Colonic mucosa (tissue), 4 donors: ENCODE results near the gene RCAN1. TPM values are rescaled to one million over a fixed set of nuclear protein-coding genes. Genes with fewer than 3 reads are reported as not detected.

ENCODE experiments used
- DNase-seq: peaks from one replicate; pipeline ENCODE4 v3.0.0-alpha.2; 2020
- H3K27ac ChIP-seq: fragments of 200-600 bp; one replicate; pipeline ENCODE4 v1.8.0; 2021
- H3K27me3 ChIP-seq: fragments of 200-600 bp; one replicate; pipeline ENCODE4 v1.8.0; 2021
- H3K36me3 ChIP-seq: fragments of 200-600 bp; one replicate; pipeline ENCODE4 v1.8.0; 2021
- H3K4me1 ChIP-seq: fragments of 200-600 bp; one replicate; pipeline ENCODE4 v1.8.0; 2021; ENCODE audit warnings: mild to moderate bottlenecking
- H3K4me3 ChIP-seq: fragments of 200-600 bp; one replicate; pipeline ENCODE4 v1.8.0; 2021
- H3K9ac ChIP-seq, 2 donors: one replicate each; pipeline ENCODE4 v1.7.0; 2013; ENCODE audit warnings: control low read depth in 2 of 2, low read depth in 2 of 2, low read length in 2 of 2
- H3K9me3 ChIP-seq: fragments of 200-600 bp; one replicate; pipeline ENCODE4 v1.8.0; 2021
- intact Hi-C: fragments of 100-400 bp; cut with DNase I; formaldehyde crosslinking; loops from one replicate; pipeline ENCODE4 v1.14.1; 2022
- total RNA-seq, 2 donors: library from RNA; stranded (reverse); fragmentation: NEBNext Ultra II Directional in 1 of 2; extraction: Animal tissue kit (Norgen Biotek cat#: 25700) in 1 of 2; gene quantifications; one replicate each; pipeline ENCODE4 v1.2.1, GENCODE V29; 2021
- TF ChIP-seq, protein P1 (sequence below): fragments of 200-600 bp; IDR thresholded peaks from one replicate; pipeline ENCODE4 v1.8.0; 2022; ENCODE audit warnings: antibody characterized with exemption, mild to moderate bottlenecking
- donor health status: healthy.
- donor health status: DM: no; HTN: no; CAD: no.
- donor health status: DM: no; HTN: no; CAD: no.

Gene RCAN1
- total RNA-seq, 2 donors from 2014 or later: 38.0 to 68.7 TPM

DNA sequence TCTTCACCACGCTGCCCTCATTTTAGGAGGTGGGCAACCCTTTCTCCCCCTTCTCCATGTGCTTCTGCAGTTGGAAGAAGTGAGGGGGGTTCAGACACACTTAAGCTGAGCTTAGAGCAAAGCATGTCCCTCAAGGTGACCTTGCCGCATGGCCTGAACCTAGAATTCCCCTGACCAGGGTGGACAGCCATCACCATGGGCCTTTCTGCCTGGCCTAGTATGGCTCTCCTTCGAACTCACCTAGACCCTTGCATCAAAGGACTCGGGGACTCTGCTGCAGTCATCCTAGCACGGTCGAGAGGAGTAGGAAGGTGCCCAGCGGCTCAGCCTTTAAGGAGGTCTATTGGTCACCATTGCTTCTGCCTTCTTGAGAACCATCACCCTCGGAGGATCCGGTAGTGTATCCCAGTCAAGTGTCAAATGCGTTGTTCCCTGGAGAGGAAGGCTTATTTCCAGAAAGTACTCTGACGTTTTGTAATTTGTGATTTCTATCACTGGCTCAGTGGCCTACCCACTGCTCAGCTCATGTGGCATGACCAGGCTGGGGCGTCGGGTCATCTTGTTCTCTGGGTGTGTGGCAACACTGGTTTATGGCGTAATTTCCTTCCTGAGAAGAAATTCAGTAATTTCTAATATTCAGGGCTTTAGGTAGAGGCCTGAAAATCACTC lies 103.0 kb downstream of the RCAN1 start, which contains the start of gene KCNE1:
Gene KCNE1 (minus strand): TSS at position 424 of the 669 bp plus-strand sequence. CDS start 62,576 bp downstream, outside the sequence.
- intact Hi-C loops: no loop called here
- H3K9me3 ChIP-seq: no peaks in the 10 kb centered on the region
- no peaks in the 10 kb centered on the region for H3K36me3 ChIP-seq
- H3K9ac ChIP-seq: peak within 1 kb of the TSS in 1 of 2 donors; percentile 26
- H3K27ac ChIP-seq: no peak within 1 kb of the TSS
- H3K4me3 ChIP-seq: no peak within 1 kb of the TSS
- H3K27me3 ChIP-seq: no peaks in the 10 kb centered on the region
- H3K4me1 ChIP-seq: no peaks in the 10 kb centered on the region
- DNase-seq: no peak
- TF ChIP-seq, protein P1, sequence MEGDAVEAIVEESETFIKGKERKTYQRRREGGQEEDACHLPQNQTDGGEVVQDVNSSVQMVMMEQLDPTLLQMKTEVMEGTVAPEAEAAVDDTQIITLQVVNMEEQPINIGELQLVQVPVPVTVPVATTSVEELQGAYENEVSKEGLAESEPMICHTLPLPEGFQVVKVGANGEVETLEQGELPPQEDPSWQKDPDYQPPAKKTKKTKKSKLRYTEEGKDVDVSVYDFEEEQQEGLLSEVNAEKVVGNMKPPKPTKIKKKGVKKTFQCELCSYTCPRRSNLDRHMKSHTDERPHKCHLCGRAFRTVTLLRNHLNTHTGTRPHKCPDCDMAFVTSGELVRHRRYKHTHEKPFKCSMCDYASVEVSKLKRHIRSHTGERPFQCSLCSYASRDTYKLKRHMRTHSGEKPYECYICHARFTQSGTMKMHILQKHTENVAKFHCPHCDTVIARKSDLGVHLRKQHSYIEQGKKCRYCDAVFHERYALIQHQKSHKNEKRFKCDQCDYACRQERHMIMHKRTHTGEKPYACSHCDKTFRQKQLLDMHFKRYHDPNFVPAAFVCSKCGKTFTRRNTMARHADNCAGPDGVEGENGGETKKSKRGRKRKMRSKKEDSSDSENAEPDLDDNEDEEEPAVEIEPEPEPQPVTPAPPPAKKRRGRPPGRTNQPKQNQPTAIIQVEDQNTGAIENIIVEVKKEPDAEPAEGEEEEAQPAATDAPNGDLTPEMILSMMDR: no peak

DNA sequence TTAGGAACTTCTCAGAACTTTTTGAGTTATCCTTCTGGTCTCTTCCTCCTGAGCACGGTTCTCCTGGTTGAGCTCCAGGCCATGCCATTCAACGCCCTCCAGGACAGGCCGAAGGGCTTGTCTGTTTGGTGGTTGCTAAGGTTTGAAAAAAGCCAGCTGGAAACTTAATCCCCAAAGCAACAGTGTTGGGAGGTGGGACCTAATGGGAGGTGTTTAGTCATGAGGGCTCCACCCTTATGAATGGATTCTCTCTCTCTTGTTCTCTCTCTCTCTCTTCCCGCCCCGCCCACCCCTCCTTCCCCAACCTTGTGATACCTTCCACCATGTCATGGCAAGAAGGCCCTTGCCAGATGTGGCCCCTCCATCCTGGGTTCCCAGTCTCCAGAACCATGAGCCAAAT lies 103.7 kb downstream of the RCAN1 start:
- no peaks in the 10 kb centered on the region for H3K9me3 ChIP-seq
- no peak overlapping the region for H3K9ac ChIP-seq
- intact Hi-C loops: no loop called here
- no peaks in the 10 kb centered on the region for H3K36me3 ChIP-seq
- no peak overlapping the region for H3K4me3 ChIP-seq
- H3K4me1 ChIP-seq: no peaks in the 10 kb centered on the region
- H3K27me3 ChIP-seq: no peaks in the 10 kb centered on the region
- no peak for DNase-seq
- TF ChIP-seq, protein P1: no peak
- no peak overlapping the region for H3K27ac ChIP-seq

DNA sequence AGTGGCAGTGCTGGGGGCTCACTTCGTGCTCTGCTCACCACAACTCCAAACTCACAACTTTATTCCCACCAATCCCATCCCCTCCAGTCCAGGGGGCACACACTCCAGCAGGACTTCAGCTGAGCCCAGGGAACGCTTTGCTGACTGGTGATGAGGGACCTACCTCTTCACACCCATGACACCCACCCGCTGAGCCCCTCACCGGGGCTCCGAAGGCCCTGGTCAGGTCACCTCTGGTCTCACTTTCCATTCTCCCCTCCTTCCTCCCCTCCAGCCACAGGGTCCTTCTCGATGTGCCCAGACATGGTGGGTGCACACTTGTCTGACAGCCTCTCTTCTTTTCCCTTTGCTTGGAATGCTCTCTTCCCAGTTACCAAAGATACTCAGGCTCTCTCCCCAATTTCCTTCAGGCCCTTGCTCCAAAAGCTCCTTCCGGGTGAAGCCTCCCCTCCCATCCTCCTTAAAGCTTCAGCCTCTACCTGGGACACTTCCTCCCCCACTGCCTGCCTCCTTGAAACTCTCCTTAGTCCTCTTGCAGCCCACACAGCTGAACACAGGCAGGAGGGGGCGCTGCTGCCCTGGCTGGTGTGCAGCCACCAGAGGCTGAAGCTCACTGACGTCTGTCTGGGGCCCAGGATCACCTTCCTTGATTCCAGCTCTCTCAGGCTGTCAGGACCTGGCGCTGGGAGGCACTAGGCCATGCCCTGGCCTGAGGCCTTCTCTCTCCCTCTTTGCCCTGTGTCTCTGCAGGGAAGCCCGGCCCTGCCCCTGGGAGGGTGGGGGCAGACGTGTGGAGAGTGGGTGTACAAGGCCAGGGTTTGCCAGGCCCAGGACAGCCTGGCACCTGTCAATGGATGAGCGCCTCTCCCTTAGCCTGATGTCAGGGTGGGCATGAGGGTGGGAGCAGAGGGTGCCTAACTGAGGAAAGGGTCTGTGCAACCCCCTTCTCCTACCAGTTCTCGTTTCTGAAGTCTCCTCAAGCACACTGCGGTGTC lies 104.5 kb downstream of the RCAN1 start:
- Histone ChIP-seq H3K9me3 (no peaks in the 10 kb centered on the region), H3K9ac (no peak overlapping the region), H3K4me3 (no peak overlapping the region), H3K4me1 (no peaks in the 10 kb centered on the region), H3K27ac (no peak overlapping the region), H3K36me3 (no peaks in the 10 kb centered on the region), H3K27me3 (no peaks in the 10 kb centered on the region)
- DNase-seq: peak; percentile 84
- TF ChIP-seq, protein P1: peak; percentile 82
- intact Hi-C loops: no loop called here

DNA sequence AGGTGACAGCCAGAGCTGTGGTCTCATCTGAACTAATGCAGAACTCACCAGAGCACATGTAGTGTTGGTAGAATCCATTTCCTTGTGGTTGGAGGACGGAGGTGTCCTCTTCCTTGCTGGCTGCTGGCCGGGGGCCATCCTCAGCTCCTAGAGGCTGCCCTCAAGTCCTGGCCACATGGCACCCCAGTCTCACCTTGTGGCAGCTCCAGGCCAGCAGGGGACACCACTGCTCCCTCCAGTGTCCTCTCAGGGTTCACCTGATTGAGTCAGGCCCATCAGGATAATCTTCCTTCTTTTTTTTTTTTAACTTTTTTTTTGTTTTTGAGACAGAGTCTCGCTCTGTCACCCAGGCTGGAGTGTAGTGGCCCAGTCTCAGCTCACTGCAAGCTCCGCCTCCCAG lies 105.8 kb downstream of the RCAN1 start:
- H3K9ac ChIP-seq: no peak overlapping the region
- intact Hi-C loops: no loop called here
- no peaks in the 10 kb centered on the region for H3K27me3 ChIP-seq
- no peak overlapping the region for H3K4me3 ChIP-seq
- DNase-seq: no peak
- H3K9me3 ChIP-seq: no peaks in the 10 kb centered on the region
- no peak overlapping the region for H3K27ac ChIP-seq
- TF ChIP-seq, protein P1: peak; percentile 12
- H3K36me3 ChIP-seq: no peaks in the 10 kb centered on the region
- no peaks in the 10 kb centered on the region for H3K4me1 ChIP-seq

DNA sequence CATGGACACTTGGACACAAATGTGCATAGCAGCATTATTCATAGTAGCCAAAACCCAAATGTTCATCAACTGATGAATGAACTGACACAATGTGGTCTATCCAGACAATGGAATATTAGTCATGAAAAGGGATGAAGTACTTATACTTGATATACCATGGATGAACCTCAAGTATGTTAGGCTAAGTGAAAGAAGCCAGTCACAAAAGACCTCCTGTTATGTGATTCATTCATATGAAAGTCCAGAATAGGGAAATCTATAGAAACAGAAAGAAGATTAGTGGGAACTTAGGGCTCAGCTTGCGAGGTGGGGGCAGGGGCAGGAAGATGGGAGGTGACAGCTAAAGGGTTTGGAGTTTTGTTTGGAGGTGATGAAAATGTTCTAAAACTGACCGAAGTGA lies 110.3 kb downstream of the RCAN1 start:
- TF ChIP-seq, protein P1: no peak
- DNase-seq: no peak
- Histone ChIP-seq H3K9me3 (no peaks in the 10 kb centered on the region), H3K27me3 (no peaks in the 10 kb centered on the region), H3K4me1 (no peaks in the 10 kb centered on the region), H3K36me3 (no peaks in the 10 kb centered on the region), H3K9ac (no peak overlapping the region), H3K27ac (no peak overlapping the region), H3K4me3 (no peak overlapping the region)
- intact Hi-C loops: no loop called here
